Gastroesophageal sphincter (tissue), 4 donors: ENCODE measurements around the gene MANEAL. TPM values are rescaled to one million over a fixed set of nuclear protein-coding genes. Genes with fewer than 3 reads are reported as not detected.

Experiments
- ATAC-seq: fragments of 150-250 bp; one replicate; pipeline ENCODE4 v1.9.1; 2016; ENCODE audit warnings: mild to moderate bottlenecking, moderate library complexity
- H3K27ac ChIP-seq, 4 donors: fragments of 200-600 bp; sonication (generic) in 3 of 4; 1 replicate in 3 of 4; 2 replicates in 1 of 4; pipeline ENCODE4 v1.5.1; 2016 to 2019
- H3K27me3 ChIP-seq: fragments of 200-600 bp; sonication (generic); one replicate; pipeline ENCODE4 v1.5.1; 2019
- H3K36me3 ChIP-seq, 2 donors: fragments of 200-600 bp; sonication (generic); one replicate each; pipeline ENCODE4 v1.5.1; 2019; ENCODE audit warnings: control low read depth in 1 of 2
- H3K4me1 ChIP-seq, 3 donors: fragments of 200-600 bp; sonication (generic); 1 replicate in 2 of 3; 2 replicates in 1 of 3; pipeline ENCODE4 v1.5.1; 2016 to 2019; ENCODE audit warnings: control low read depth in 2 of 3
- H3K4me3 ChIP-seq, 2 donors: fragments of 200-600 bp; sonication (generic); one replicate each; pipeline ENCODE4 v1.5.1; 2019; ENCODE audit warnings: mild to moderate bottlenecking in 1 of 2, moderate library complexity in 1 of 2
- H3K9me3 ChIP-seq, 3 donors: fragments of 200-600 bp; sonication (generic); one replicate each; pipeline ENCODE4 v1.5.1; 2017 to 2019; ENCODE audit warnings: control low read depth in 2 of 3
- EP300 ChIP-seq: sonication (generic); formaldehyde crosslinking; IDR thresholded peaks from one replicate; pipeline ENCODE4 v1.6.1; 2017; ENCODE audit warnings: antibody characterized with exemption, mild to moderate bottlenecking
- POLR2A ChIP-seq, 2 donors: fragments of 450-650 bp; IDR thresholded peaks; one replicate each; pipeline ENCODE4 v1.6.1; 2017; ENCODE audit warnings: antibody characterized with exemption in 2 of 2, mild to moderate bottlenecking in 2 of 2, moderate library complexity in 1 of 2
- POLR2AphosphoS5 ChIP-seq: sonication (generic); formaldehyde crosslinking; IDR thresholded peaks from one replicate; pipeline ENCODE4 v1.6.1; 2017; ENCODE audit warnings: antibody characterized with exemption
- WGBS, 2 donors: methylation state at CpG; one replicate each; pipeline ENCODE4 v1.1.5; 2018; ENCODE audit warnings: low coverage in 1 of 2; 5-methylcytosine and 5-hydroxymethylcytosine counted together
- total RNA-seq, 4 donors: library from RNA; depleted of rRNA; stranded (reverse); fragments of >200 nt; gene quantifications; one replicate each; pipeline ENCODE4 v1.1.0, GENCODE V29; 2016
- TF ChIP-seq, protein P1 (sequence below), 4 experiments: fragments of 200-600 bp in 2 of 4; fragments of 450-650 bp in 2 of 4; sonication (generic) in 1 of 4; IDR thresholded peaks; one replicate each; pipeline ENCODE4 v1.5.1; 2017 to 2019; ENCODE audit warnings: antibody characterized with exemption in 4 of 4, mild to moderate bottlenecking in 2 of 4, moderate library complexity in 2 of 4

MANEAL gene
- total RNA-seq, 4 donors from 2014 or later: 1.5 to 2.8 (median 2.7) TPM

DNA sequence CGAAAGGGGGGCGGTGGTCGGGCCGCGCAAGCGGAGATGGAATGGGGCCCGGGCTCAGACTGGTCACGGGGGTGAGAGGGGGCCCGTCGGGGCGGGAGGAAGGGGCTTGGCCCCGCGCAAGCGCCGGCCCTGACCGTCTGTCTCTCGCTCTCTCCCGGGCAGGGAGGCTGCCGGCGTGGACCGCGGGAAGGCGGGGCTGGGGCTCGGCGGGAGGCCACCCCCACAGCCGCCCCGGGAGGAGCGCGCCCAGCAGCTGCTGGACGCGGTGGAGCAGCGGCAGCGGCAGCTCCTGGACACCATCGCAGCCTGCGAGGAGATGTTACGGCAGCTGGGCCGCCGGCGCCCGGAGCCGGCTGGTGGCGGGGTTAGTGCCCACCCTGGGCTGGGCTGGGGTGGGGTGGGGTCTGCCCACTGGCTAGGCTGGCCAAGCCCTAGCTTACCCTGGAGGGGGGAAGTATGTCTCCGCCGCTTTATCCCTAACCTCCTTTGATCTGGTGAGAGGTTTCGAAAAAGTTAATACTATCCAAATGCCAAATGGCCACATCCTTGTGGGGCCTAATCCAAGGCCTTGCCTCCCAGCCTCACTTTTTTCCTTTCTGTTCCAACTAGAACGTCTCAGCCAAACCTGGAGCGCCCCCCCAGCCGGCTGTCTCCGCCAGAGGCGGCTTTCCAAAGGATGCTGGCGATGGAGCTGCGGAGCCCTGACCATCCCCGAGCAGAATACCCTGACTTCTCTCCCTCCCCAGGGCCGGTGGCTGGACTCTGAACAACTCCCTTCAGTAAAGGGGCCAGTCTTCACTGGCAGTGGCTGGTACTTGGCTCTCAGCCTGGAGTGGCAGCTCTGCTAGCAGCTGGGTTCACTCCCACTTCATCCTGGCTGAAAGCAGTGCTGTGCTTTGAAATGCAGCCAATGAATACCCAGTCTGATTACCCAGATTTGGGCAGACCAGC lies 15.0 kb downstream of the MANEAL start:
- Histone ChIP-seq H3K9me3 (no peaks in the 10 kb centered on the region), H3K4me1 (peaks cover 7 to 47% (median 11%) of the 10 kb centered on the region in 3 donors), H3K27me3 (no peaks in the 10 kb centered on the region), H3K27ac (peak overlapping the region; percentile 96 to 99 (median 98)), H3K36me3 (peaks cover 0 to 37% of the 10 kb centered on the region in 2 donors), H3K4me3 (peak overlapping the region; percentile 89 to 96)
- 0% methylated on average over 4 of the region's 54 CpGs; no CpG with 5 or more reads in 1 of the 2 donors for WGBS, 2 donors
- TF ChIP-seq POLR2AphosphoS5 (peak; percentile 22), EP300 (no peak)
- TF ChIP-seq, protein P1, sequence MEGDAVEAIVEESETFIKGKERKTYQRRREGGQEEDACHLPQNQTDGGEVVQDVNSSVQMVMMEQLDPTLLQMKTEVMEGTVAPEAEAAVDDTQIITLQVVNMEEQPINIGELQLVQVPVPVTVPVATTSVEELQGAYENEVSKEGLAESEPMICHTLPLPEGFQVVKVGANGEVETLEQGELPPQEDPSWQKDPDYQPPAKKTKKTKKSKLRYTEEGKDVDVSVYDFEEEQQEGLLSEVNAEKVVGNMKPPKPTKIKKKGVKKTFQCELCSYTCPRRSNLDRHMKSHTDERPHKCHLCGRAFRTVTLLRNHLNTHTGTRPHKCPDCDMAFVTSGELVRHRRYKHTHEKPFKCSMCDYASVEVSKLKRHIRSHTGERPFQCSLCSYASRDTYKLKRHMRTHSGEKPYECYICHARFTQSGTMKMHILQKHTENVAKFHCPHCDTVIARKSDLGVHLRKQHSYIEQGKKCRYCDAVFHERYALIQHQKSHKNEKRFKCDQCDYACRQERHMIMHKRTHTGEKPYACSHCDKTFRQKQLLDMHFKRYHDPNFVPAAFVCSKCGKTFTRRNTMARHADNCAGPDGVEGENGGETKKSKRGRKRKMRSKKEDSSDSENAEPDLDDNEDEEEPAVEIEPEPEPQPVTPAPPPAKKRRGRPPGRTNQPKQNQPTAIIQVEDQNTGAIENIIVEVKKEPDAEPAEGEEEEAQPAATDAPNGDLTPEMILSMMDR (IDR thresholded peaks at IDR 0.05): peak in 1 of 4 experiments; percentile 15
- peak; percentile 86 for ATAC-seq

DNA sequence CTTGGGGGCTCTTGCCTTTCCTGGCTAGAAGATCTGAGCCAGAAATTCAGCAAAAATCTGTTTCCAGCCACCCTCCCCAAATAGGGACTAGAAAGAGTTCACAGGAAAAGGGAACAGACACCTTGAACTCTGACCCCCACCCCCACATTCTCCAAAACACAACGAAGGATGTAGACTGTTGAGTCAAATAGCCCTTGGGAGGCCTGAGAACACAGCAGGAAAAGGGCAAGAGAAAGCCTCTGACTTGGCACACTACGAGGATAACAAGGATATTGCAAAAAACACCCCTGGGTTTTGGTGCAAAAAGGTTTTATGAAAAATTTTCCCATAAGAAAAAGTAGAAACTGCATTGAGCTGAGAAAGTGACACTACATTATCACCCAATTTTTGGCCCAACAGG lies 16.3 kb downstream of the MANEAL start:
- no peak overlapping the region for H3K4me3 ChIP-seq
- 17 to 33% methylated on average over 1 to 2 of the region's 2 CpGs for WGBS, 2 donors
- H3K27me3 ChIP-seq: no peaks in the 10 kb centered on the region
- peaks cover 0 to 33% of the 10 kb centered on the region in 2 donors for H3K36me3 ChIP-seq
- ATAC-seq: no peak
- H3K9me3 ChIP-seq: no peaks in the 10 kb centered on the region
- TF ChIP-seq POLR2AphosphoS5 (no peak), EP300 (no peak), POLR2A (IDR thresholded peaks at IDR 0.05) (no peak)
- TF ChIP-seq, protein P1 (IDR thresholded peaks at IDR 0.05): no peak
- H3K4me1 ChIP-seq: peaks cover 7 to 47% (median 11%) of the 10 kb centered on the region in 3 donors
- peak overlapping the region in 2 of 4 donors; percentile 50 to 98 for H3K27ac ChIP-seq

DNA sequence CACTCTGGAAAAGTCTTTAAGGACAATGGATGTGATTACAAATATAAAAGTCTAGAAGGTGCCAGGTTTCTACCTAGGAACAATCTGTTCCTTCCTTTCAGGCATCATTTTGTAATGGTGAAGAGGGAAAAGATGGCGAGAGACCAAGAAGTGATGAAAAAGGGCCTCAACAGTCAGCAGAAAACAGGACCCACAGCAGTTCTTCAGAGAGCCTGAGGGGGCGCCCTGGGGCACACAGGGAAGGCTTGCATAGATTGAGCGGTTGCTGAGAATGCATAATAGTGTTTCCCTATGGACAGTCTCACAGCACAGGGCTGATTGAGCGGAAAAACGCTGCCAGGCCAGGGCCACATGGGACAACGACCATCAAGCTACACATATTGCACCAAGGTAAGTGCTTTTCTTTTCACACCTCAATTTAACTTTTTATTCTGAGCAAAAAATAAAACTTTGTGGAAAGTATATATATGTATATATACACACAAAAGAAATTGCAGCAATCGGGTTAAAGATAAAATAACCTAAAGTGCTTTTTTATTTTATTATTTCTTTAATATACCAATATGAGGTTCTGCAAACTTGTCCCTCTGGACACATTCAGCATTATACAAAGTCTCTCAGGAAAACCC lies 17.5 kb downstream of the MANEAL start:
- Histone ChIP-seq H3K4me1 (peaks cover 7 to 47% (median 11%) of the 10 kb centered on the region in 3 donors), H3K27me3 (no peaks in the 10 kb centered on the region), H3K4me3 (no peak overlapping the region), H3K27ac (peak overlapping the region in 3 of 4 donors; percentile 21 to 50 (median 35)), H3K9me3 (no peaks in the 10 kb centered on the region), H3K36me3 (peaks cover 0 to 33% of the 10 kb centered on the region in 2 donors)
- peak; percentile 20 for ATAC-seq
- WGBS, 2 donors: 37 to 38% methylated on average over 7 of the region's 7 CpGs
- TF ChIP-seq, protein P1 (IDR thresholded peaks at IDR 0.05): peak; percentile 47 to 72 (median 54)
- TF ChIP-seq POLR2AphosphoS5 (no peak), EP300 (no peak), POLR2A (IDR thresholded peaks at IDR 0.05) (no peak)

DNA sequence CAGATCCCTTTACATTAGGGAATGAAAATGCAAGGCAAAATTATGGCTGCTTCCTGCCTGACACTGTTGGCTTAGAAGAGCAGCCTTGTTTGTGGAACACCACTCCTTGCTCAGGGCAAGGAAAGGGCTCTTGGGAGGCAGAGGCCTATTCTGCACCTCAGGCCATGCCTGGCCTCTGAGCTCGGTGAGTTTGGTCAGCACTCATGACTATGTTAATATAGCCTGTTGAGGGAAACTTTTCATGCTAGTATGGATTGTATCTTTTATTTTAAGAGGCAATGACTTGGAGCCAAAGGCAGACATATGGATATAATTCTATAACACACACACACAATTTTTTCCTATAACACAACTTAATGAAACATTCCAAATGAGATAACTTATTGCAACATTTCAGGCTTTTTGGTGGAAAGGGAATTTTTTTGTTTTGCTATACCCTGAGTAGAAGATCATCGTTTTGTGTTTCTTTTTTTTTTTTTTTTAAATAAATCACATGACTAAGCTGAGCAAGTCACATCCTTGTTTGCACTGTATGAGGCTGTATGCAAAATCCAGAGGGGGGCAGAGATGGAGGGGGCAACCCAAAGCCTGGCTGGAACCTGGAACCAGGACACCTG lies 20.0 kb downstream of the MANEAL start:
- Histone ChIP-seq H3K36me3 (peaks cover 0 to 41% of the 10 kb centered on the region in 2 donors), H3K9me3 (no peaks in the 10 kb centered on the region), H3K4me1 (peaks cover 0 to 48% (median 9%) of the 10 kb centered on the region in 3 donors), H3K27me3 (no peaks in the 10 kb centered on the region), H3K4me3 (no peak overlapping the region), H3K27ac (no peak overlapping the region)
- 74 to 85% methylated on average over 2 of the region's 2 CpGs for WGBS, 2 donors
- TF ChIP-seq POLR2AphosphoS5 (no peak), POLR2A (IDR thresholded peaks at IDR 0.05) (no peak), EP300 (no peak)
- TF ChIP-seq, protein P1 (IDR thresholded peaks at IDR 0.05): no peak
- ATAC-seq: no peak
